AG04450 (cell line): ENCODE results near the gene EEF1AKMT2. TPM values are rescaled to one million over a fixed set of nuclear protein-coding genes. Genes with fewer than 3 reads are reported as not detected.

Experiments used
- CTCF ChIA-PET: fragments of 300-600, 350-600 bp; formaldehyde crosslinking; extraction: SDS; loops from one replicate; lab custom pipeline; 2022; ENCODE audit warnings: antibody characterized with exemption, inconsistent platforms; lab: Charles Lee
- POLR2A ChIA-PET: fragments of 350-600 bp; formaldehyde crosslinking; extraction: SDS; loops from one replicate; lab custom pipeline; 2021; ENCODE audit warnings: antibody characterized with exemption, inconsistent platforms; lab: Yijun Ruan, JAX
- DNase-seq: peaks from one replicate; pipeline ENCODE4 v3.0.0-alpha.2; 2011; ENCODE audit warnings: low read depth, low spot score
- H3K27ac ChIP-seq: one replicate; pipeline ENCODE4 v1.5.1; 2012; ENCODE audit warnings: low read depth, low read length, control low read depth
- H3K27me3 ChIP-seq: one replicate; pipeline ENCODE4 v1.6.0; 2012; ENCODE audit warnings: low read length; ENCODE audit not compliant: control insufficient read depth, insufficient read depth
- H3K4me3 ChIP-seq: 2 replicates; pipeline ENCODE4 v1.5.1; 2011; ENCODE audit warnings: mild to moderate bottlenecking, low read depth, low read length, control low read depth
- H3K9me3 ChIP-seq: 2 replicates; pipeline ENCODE4 v1.5.1; 2012; ENCODE audit warnings: low read length; ENCODE audit not compliant: control insufficient read depth, insufficient read depth
- polyA plus RNA-seq: library from polyadenylated mRNA; depleted of rRNA; stranded (reverse); fragments of >200 nt; gene quantifications from 2 replicates; pipeline ENCODE4 v1.2.3, GENCODE V29; 2011
- TF ChIP-seq, protein P1 (sequence below): IDR thresholded peaks from 2 replicates; pipeline ENCODE4 v1.5.1; 2011; ENCODE audit warnings: low read depth, low read length, control low read depth, inconsistent platforms

The EEF1AKMT2 gene
- polyA plus RNA-seq, 1 experiment, result 24.0 TPM

DNA sequence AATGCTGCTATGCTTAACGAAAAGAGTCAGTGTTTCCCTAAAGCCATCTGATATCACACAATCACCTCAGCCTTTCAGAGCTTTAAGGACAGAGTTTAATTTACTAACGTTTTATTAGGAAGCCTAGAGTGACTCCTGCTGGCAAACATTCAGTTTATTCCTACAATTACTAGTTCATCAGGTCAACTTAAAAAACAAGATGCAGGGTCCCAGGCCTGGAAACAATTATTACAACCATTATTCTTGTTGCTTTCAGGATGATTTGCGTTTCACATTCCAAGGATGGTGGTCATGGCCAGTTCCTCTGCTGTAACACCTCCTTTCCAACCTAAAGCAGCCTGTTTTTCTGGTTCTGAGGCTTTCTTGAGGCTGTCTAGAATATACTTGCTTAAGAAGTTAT, 46.0 kb downstream of the EEF1AKMT2 start:
- TF ChIP-seq, protein P1, sequence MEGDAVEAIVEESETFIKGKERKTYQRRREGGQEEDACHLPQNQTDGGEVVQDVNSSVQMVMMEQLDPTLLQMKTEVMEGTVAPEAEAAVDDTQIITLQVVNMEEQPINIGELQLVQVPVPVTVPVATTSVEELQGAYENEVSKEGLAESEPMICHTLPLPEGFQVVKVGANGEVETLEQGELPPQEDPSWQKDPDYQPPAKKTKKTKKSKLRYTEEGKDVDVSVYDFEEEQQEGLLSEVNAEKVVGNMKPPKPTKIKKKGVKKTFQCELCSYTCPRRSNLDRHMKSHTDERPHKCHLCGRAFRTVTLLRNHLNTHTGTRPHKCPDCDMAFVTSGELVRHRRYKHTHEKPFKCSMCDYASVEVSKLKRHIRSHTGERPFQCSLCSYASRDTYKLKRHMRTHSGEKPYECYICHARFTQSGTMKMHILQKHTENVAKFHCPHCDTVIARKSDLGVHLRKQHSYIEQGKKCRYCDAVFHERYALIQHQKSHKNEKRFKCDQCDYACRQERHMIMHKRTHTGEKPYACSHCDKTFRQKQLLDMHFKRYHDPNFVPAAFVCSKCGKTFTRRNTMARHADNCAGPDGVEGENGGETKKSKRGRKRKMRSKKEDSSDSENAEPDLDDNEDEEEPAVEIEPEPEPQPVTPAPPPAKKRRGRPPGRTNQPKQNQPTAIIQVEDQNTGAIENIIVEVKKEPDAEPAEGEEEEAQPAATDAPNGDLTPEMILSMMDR, result peak; percentile 44
- H3K27ac ChIP-seq, result no peak overlapping the region
- CTCF ChIA-PET, result interaction anchor here (0.6 to 4.8 kb wide), 15 partner anchors 9 to 342 kb away, joined by 3 to 46 read pairs (median 4); partner anchors contain the start of gene LHPP
- no peak for DNase-seq
- H3K4me3 ChIP-seq, result no peak overlapping the region
- no peaks in the 10 kb centered on the region for H3K9me3 ChIP-seq
- no peaks in the 10 kb centered on the region for H3K27me3 ChIP-seq
- POLR2A ChIA-PET, result interaction anchor here (1.3 kb wide), 1 partner anchor 46 kb away, joined by 4 read pairs; the partner anchor contains the start of gene EEF1AKMT2

DNA sequence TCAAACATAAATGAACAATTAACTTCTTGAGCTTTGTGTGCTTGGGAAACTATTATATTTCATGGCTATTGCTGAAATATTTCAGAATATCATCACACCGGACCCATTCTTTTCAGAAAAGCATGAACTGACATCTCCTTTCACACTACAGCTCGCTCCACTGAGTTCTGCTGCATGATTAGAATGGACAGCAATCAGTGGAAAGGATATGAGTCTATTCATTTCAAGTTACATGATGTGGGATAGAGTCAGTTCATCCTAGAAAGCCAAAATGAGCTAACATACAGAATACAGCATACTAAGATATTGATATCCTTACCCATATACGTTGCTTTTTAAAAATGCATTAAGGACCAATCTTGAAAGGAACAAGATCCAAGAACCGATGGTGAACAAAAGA, 46.4 kb downstream of the EEF1AKMT2 start:
- ChIA-PET POLR2A (interaction anchor here (1.3 kb wide), 1 partner anchor 46 kb away, joined by 4 read pairs; the partner anchor contains the start of gene EEF1AKMT2), CTCF (interaction anchor here (0.6 to 4.8 kb wide), 14 partner anchors 10 to 342 kb away, joined by 3 to 46 read pairs (median 4); partner anchors contain the start of gene LHPP)
- H3K27ac ChIP-seq, result no peak overlapping the region
- TF ChIP-seq, protein P1, result no peak
- H3K4me3 ChIP-seq, result no peak overlapping the region
- H3K9me3 ChIP-seq, result no peaks in the 10 kb centered on the region
- H3K27me3 ChIP-seq, result no peaks in the 10 kb centered on the region
- DNase-seq, result no peak

DNA sequence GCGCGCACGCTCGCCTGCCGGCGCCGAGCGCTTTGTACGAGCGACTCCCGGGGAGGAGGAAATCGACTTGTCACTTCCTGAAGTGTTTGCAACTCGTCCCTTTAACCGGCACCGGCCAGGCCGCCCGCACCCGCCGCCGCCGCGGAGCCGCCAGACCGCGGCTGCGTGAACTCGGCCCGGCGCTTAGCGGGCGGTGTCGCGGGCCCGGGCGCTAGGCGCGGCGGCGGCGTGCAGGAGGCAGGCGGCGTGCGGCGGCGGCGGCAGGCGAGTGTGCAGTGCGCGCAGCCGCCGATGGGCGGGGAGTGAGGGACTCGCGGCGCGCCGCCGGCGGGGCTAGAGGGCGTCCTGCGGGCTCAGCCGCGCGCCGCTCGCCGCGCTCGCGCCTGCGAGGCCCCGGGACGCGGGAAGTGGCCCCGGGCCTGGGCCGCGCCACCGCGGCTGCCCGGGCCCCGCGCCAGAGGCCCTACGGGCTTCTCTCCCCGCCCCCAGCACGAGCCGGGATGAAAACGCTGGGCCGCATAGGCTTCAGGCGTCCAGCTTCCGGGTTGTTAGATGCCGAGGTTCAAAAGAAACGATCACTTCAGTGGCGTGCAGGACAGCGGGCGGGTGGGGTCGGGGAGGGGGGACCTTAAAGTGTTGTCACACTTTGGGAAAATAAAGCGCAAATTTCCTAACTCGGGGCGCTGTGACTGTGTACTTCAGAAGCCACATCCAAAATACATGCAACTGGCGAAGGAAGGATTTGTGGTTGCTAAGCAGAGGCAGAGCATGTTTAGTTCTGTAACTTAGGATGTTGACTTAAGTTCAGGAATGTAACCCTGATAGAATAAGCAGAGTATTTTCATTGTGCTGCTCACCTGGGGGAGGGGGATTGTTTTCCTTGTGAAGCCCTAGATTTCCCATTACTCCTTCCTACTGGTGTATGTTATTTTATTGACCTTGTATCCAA, 47.3 kb downstream of the EEF1AKMT2 start, which contains the start of gene FAM53B:
TSS of gene FAM53B (minus strand) at position 277 of the 949 bp plus-strand sequence. CDS start 37,665 bp downstream, outside the sequence.
- CTCF ChIA-PET, result interaction anchor here (1.0 to 4.8 kb wide), 8 partner anchors 11 to 224 kb away, joined by 3 to 46 read pairs (median 6); no protein-coding TSS in a partner anchor
- Histone ChIP-seq H3K9me3 (no peaks in the 10 kb centered on the region), H3K27me3 (no peaks in the 10 kb centered on the region), H3K4me3 (peak within 1 kb of the TSS; percentile 67), H3K27ac (peak within 1 kb of the TSS; percentile 34)
- POLR2A ChIA-PET, result no interaction called here
- no peak for DNase-seq
- TF ChIP-seq, protein P1, result no peak

DNA sequence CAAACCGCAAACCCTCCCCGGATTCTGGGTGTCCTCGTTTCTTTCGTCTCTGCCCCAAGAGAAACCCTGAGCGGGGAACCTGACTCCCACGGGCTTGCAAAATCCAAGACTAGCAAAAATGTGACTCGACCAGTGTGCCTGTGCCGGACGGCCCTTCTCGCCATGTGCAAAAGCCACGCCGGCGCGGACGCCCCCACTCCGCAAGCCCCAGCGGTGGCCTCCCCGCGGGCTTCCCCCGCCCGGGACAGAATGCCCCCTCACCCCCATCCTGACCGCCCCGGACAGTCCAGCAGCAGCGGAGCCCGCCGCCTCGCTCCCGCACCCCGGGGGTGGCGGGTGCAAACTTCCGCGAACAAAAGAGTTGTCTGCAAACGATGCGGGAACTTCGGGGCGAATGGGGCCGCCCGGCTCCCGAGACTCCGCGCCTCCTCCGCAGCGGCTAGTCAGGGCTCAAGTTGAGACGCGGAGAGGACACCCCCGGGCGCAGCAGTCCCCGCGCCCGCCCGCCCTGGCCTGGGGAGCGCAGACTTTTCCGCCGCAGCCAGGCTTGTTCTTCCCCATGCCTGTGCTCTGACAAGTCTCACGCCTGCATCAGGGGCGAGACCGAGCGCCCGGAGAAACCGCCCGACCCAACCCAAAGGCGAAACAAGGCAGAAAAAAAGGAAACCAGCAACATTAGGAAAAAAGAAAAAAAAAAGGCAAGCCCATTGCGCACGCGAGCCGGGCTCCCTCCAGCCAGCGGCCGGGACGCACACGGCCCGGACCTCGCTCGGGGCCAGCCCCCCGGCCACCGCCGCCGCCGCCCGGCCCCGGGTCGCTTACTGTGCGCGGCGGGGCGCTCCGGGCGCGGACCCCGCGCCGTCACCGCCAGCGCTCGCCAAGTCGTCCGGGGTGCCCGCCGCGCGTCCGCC, 48.2 kb downstream of the EEF1AKMT2 start:
- no peaks in the 10 kb centered on the region for H3K27me3 ChIP-seq
- POLR2A ChIA-PET, result interaction anchor here (0.6 kb wide), 1 partner anchor 72 kb away, joined by 3 read pairs; no protein-coding TSS in a partner anchor
- H3K4me3 ChIP-seq, result peak overlapping the region; percentile 67
- H3K9me3 ChIP-seq, result no peaks in the 10 kb centered on the region
- DNase-seq, result no peak
- no peak overlapping the region for H3K27ac ChIP-seq
- TF ChIP-seq, protein P1, result no peak
- CTCF ChIA-PET, result interaction anchor here (1.0 to 4.9 kb wide), 6 partner anchors 12 to 220 kb away, joined by 3 to 101 read pairs (median 27); no protein-coding TSS in a partner anchor
